Cardiac muscle cell (in vitro differentiated cells and primary cell): ENCODE data around the gene SH3TC1. TPM values are rescaled to one million over a fixed set of nuclear protein-coding genes. Genes with fewer than 3 reads are reported as not detected.

ENCODE experiments used
- DNase-seq, 2 donors: peaks; one replicate each; pipeline versions ENCODE4 v3.0.0 to v3.0.0-alpha.2; 2010 to 2017; ENCODE audit warnings: low read depth in 1 of 2, low spot score in 1 of 2
- H3K27ac ChIP-seq: fragments of 200-600 bp; sonication (generic); 2 replicates; pipeline ENCODE4 v1.5.1; 2016
- H3K27me3 ChIP-seq: fragments of 200-600 bp; sonication (generic); 2 replicates; pipeline ENCODE4 v1.6.0; 2016; ENCODE audit warnings: control low read depth
- H3K36me3 ChIP-seq: fragments of 200-600 bp; sonication (generic); 2 replicates; pipeline ENCODE4 v1.5.1; 2016; ENCODE audit warnings: control low read depth
- H3K4me1 ChIP-seq: fragments of 200-600 bp; sonication (generic); 2 replicates; pipeline ENCODE4 v1.8.1; 2017; ENCODE audit warnings: low read depth, mild to moderate bottlenecking, mixed run types
- H3K4me3 ChIP-seq: fragments of 200-600 bp; sonication (generic); 2 replicates; pipeline ENCODE4 v1.5.1; 2016; ENCODE audit warnings: mild to moderate bottlenecking
- H3K9me3 ChIP-seq: fragments of 200-600 bp; sonication (generic); 2 replicates; pipeline ENCODE4 v1.5.1; 2017; ENCODE audit warnings: low read depth, mild to moderate bottlenecking, control low read depth
- CTCF ChIP-seq: IDR thresholded peaks from 2 replicates; pipeline ENCODE4 v1.5.1; 2012; ENCODE audit warnings: low read depth, mild to moderate bottlenecking, low read length
- polyA plus RNA-seq: library from polyadenylated mRNA; unstranded; fragments of >200 nt; fragmentation: Nextera tagmentation; extraction: Ambion mirVana; gene quantifications from 2 replicates; pipeline ENCODE4 v1.2.1, GENCODE V29; 2016
- total RNA-seq: library from RNA; depleted of rRNA; stranded (reverse); fragments of >200 nt; gene quantifications from 2 replicates; pipeline ENCODE4 v1.2.3, GENCODE V29; 2016

Gene SH3TC1
- total and polyA plus RNA-seq, 2 experiments from 2014 or later = 0.57 to 3.8 TPM

- Histone ChIP-seq H3K9me3 (no peaks in the 10 kb centered on the region), H3K27ac (no peak overlapping the region), H3K36me3 (no peaks in the 10 kb centered on the region), H3K4me1 (peaks cover 19% of the 10 kb centered on the region), H3K27me3 (peaks cover 10% of the 10 kb centered on the region), H3K4me3 (no peak overlapping the region)
- no peak for TF ChIP-seq CTCF
- no peak for DNase-seq
These were observed 67.0 kb downstream of the SH3TC1 start for GRCh38 chr4:8266088-8266487.

GRCh38 chr4:8266508-8266907, 67.4 kb downstream of the SH3TC1 start:
- no peak for TF ChIP-seq CTCF
- Histone ChIP-seq H3K4me1 (peaks cover 19% of the 10 kb centered on the region), H3K36me3 (no peaks in the 10 kb centered on the region), H3K9me3 (no peaks in the 10 kb centered on the region), H3K27me3 (peaks cover 15% of the 10 kb centered on the region), H3K27ac (no peak overlapping the region), H3K4me3 (no peak overlapping the region)
- DNase-seq = peak in 1 of 2 donors; percentile 44

GRCh38 chr4:8267077-8267476, 68.0 kb downstream of the SH3TC1 start:
- Histone ChIP-seq H3K4me1 (peaks cover 19% of the 10 kb centered on the region), H3K9me3 (no peaks in the 10 kb centered on the region), H3K4me3 (no peak overlapping the region), H3K27ac (no peak overlapping the region), H3K27me3 (peaks cover 16% of the 10 kb centered on the region), H3K36me3 (no peaks in the 10 kb centered on the region)
- peak; percentile 85 for TF ChIP-seq CTCF
- peak; percentile 69 to 88 for DNase-seq

GRCh38 chr4:8268211-8268610, 69.1 kb downstream of the SH3TC1 start:
- peaks cover 16% of the 10 kb centered on the region for H3K27me3 ChIP-seq

GRCh38 chr4:8268901-8269534, 69.9 kb downstream of the SH3TC1 start:
- Histone ChIP-seq H3K4me3 (peak overlapping the region; percentile 22), H3K36me3 (no peaks in the 10 kb centered on the region), H3K27me3 (peaks cover 16% of the 10 kb centered on the region), H3K9me3 (no peaks in the 10 kb centered on the region), H3K27ac (no peak overlapping the region), H3K4me1 (peaks cover 19% of the 10 kb centered on the region)
- no peak for DNase-seq
- no peak for TF ChIP-seq CTCF

More at GRCh38 chr4:8268211-8268610, 69.1 kb downstream of the SH3TC1 start:
- no peaks in the 10 kb centered on the region for H3K9me3 ChIP-seq
- peaks cover 19% of the 10 kb centered on the region for H3K4me1 ChIP-seq
- no peak for TF ChIP-seq CTCF
- no peak overlapping the region for H3K4me3 ChIP-seq
- DNase-seq = no peak
- H3K36me3 ChIP-seq = no peaks in the 10 kb centered on the region
- H3K27ac ChIP-seq = no peak overlapping the region
